Measurements from ENCODE around the gene RUVBL2. TPM values are rescaled to one million over a fixed set of nuclear protein-coding genes. Genes with fewer than 3 reads are reported as not detected.

RUVBL2 gene
- polyA plus RNA-seq, 1 donor from 2014 or later, result 184 TPM

DNA sequence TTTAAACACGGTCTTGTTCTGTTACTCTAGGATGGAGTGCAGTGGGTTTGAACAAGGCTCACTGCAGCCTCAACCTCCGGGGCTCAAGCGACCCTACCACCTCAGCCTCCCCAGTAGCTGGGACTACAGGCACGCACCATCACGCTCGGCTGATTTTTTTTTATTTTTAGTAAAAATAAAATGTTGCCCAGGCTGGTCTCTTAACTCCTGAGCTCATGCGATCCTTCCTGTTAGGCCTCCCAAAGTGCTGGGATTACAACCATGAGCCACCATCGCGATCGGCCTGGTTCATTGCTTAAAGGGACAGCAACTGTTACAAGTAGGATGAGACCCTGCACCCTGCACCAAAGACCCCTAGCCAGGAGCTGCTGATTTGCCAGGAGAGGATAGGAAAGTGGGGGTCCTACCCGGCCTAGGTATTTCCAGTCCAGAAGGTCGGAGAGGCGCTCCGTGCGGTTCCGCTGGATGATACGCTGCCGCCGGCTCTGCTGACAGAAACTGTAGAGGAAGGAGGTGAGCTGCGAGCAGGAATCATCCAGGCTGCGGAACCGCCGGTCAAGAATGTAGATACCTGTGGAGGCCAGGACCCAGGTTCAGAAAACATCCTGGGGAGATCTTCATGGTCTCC is 23.4 kb upstream of the RUVBL2 start:
- Histone ChIP-seq H3K27ac (ENCODE audit: low read length) (no peak overlapping the region), H3K9me3 (ENCODE audit: low read length) (no peaks in the 10 kb centered on the region), H3K27me3 (ENCODE audit: insufficient read depth, low read depth, low read length) (no peaks in the 10 kb centered on the region), H3F3A (ENCODE audit: insufficient read depth, low read length, poor library complexity, severe bottlenecking) (no peaks in the 10 kb centered on the region), H4K20me1 (ENCODE audit: insufficient read depth) (no peaks in the 10 kb centered on the region), H3K9me2 (ENCODE audit: insufficient read depth, low read length) (no peaks in the 10 kb centered on the region), H3K36me3 (ENCODE audit: insufficient read depth, low read length) (peaks cover 5% of the 10 kb centered on the region), H3K9ac (ENCODE audit: low read length) (no peak overlapping the region), H2AFZ (ENCODE audit: low read depth, low read length) (no peak overlapping the region), H3K4me2 (ENCODE audit: low read length) (no peak overlapping the region), H3K79me2 (replicated peaks; ENCODE audit: insufficient read depth, low read length) (peaks cover 6% of the 10 kb centered on the region), H3K4me3 (ENCODE audit: low read length) (no peak overlapping the region)
- TF ChIP-seq RAD21 (conservative IDR thresholded peaks at IDR 0.05) (no peak), MXI1 (conservative IDR thresholded peaks at IDR 0.05; ENCODE audit: poor library complexity, severe bottlenecking) (no peak), SMC3 (conservative IDR thresholded peaks at IDR 0.05; ENCODE audit: poor library complexity) (no peak), EP300 (conservative IDR thresholded peaks at IDR 0.05; ENCODE audit: poor library complexity, severe bottlenecking) (no peak), TAF1 (IDR thresholded peaks at IDR 0.05; ENCODE audit: low read depth) (no peak), EZH2 (IDR thresholded peaks at IDR 0.05; ENCODE audit: borderline replicate concordance, insufficient read depth, low read length, poor library complexity, severe bottlenecking) (no peak), POLR2AphosphoS5 (IDR thresholded peaks at IDR 0.05) (no peak)
- TF ChIP-seq, protein P1, sequence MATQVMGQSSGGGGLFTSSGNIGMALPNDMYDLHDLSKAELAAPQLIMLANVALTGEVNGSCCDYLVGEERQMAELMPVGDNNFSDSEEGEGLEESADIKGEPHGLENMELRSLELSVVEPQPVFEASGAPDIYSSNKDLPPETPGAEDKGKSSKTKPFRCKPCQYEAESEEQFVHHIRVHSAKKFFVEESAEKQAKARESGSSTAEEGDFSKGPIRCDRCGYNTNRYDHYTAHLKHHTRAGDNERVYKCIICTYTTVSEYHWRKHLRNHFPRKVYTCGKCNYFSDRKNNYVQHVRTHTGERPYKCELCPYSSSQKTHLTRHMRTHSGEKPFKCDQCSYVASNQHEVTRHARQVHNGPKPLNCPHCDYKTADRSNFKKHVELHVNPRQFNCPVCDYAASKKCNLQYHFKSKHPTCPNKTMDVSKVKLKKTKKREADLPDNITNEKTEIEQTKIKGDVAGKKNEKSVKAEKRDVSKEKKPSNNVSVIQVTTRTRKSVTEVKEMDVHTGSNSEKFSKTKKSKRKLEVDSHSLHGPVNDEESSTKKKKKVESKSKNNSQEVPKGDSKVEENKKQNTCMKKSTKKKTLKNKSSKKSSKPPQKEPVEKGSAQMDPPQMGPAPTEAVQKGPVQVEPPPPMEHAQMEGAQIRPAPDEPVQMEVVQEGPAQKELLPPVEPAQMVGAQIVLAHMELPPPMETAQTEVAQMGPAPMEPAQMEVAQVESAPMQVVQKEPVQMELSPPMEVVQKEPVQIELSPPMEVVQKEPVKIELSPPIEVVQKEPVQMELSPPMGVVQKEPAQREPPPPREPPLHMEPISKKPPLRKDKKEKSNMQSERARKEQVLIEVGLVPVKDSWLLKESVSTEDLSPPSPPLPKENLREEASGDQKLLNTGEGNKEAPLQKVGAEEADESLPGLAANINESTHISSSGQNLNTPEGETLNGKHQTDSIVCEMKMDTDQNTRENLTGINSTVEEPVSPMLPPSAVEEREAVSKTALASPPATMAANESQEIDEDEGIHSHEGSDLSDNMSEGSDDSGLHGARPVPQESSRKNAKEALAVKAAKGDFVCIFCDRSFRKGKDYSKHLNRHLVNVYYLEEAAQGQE (IDR thresholded peaks at IDR 0.05; ENCODE audit: borderline replicate concordance), result no peak
- TF ChIP-seq, protein P2, sequence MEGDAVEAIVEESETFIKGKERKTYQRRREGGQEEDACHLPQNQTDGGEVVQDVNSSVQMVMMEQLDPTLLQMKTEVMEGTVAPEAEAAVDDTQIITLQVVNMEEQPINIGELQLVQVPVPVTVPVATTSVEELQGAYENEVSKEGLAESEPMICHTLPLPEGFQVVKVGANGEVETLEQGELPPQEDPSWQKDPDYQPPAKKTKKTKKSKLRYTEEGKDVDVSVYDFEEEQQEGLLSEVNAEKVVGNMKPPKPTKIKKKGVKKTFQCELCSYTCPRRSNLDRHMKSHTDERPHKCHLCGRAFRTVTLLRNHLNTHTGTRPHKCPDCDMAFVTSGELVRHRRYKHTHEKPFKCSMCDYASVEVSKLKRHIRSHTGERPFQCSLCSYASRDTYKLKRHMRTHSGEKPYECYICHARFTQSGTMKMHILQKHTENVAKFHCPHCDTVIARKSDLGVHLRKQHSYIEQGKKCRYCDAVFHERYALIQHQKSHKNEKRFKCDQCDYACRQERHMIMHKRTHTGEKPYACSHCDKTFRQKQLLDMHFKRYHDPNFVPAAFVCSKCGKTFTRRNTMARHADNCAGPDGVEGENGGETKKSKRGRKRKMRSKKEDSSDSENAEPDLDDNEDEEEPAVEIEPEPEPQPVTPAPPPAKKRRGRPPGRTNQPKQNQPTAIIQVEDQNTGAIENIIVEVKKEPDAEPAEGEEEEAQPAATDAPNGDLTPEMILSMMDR (IDR thresholded peaks at IDR 0.05; ENCODE audit: poor library complexity, severe bottlenecking), result no peak

DNA sequence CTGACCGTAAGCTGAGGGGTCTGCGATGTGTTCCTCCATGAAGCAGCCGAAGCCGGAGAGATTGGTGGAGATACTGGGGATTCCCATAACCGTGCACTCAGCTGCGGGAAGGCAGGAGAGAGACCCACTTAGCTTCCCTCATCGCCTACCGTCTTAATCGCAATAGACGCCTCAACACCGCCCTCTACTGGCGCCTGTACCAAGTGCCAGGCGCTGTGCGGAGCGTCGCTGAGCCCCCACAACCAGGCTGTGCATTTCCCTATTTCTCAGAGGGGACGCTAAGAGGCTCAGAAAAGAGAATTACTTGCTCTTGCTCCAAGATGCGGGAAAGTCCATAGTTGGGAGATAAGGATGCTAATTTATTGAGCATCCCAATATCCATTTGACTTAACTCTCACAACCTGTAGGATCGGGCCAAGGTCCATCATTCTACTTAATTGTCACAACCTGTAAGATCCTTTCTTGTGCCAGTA is 22.7 kb upstream of the RUVBL2 start:
- Histone ChIP-seq H3F3A (ENCODE audit: insufficient read depth, low read length, poor library complexity, severe bottlenecking) (no peaks in the 10 kb centered on the region), H3K4me3 (ENCODE audit: low read length) (no peak overlapping the region), H3K36me3 (ENCODE audit: insufficient read depth, low read length) (peaks cover 5% of the 10 kb centered on the region), H4K20me1 (ENCODE audit: insufficient read depth) (no peaks in the 10 kb centered on the region), H3K4me2 (ENCODE audit: low read length) (no peak overlapping the region), H3K9me2 (ENCODE audit: insufficient read depth, low read length) (no peaks in the 10 kb centered on the region), H3K9me3 (ENCODE audit: low read length) (no peaks in the 10 kb centered on the region), H3K79me2 (replicated peaks; ENCODE audit: insufficient read depth, low read length) (peaks cover 6% of the 10 kb centered on the region), H3K9ac (ENCODE audit: low read length) (no peak overlapping the region), H3K27me3 (ENCODE audit: insufficient read depth, low read depth, low read length) (no peaks in the 10 kb centered on the region), H3K27ac (ENCODE audit: low read length) (no peak overlapping the region), H2AFZ (ENCODE audit: low read depth, low read length) (no peak overlapping the region)
- TF ChIP-seq EP300 (conservative IDR thresholded peaks at IDR 0.05; ENCODE audit: poor library complexity, severe bottlenecking), result no peak
- TF ChIP-seq RAD21 (conservative IDR thresholded peaks at IDR 0.05), result peak; percentile 79
- TF ChIP-seq, protein P1 (IDR thresholded peaks at IDR 0.05; ENCODE audit: borderline replicate concordance), result no peak
- peak; percentile 80 for TF ChIP-seq SMC3 (conservative IDR thresholded peaks at IDR 0.05; ENCODE audit: poor library complexity)
- no peak for TF ChIP-seq POLR2AphosphoS5 (IDR thresholded peaks at IDR 0.05)
- TF ChIP-seq, protein P2 (IDR thresholded peaks at IDR 0.05; ENCODE audit: poor library complexity, severe bottlenecking), result peak; percentile 83
- TF ChIP-seq MXI1 (conservative IDR thresholded peaks at IDR 0.05; ENCODE audit: poor library complexity, severe bottlenecking), result no peak
- no peak for TF ChIP-seq TAF1 (IDR thresholded peaks at IDR 0.05; ENCODE audit: low read depth)
- TF ChIP-seq EZH2 (IDR thresholded peaks at IDR 0.05; ENCODE audit: borderline replicate concordance, insufficient read depth, low read length, poor library complexity, severe bottlenecking), result no peak

Measured in neural cell (in vitro differentiated cells).